Measurements from ENCODE around the gene CALCR. TPM values are rescaled to one million over a fixed set of nuclear protein-coding genes. Genes with fewer than 3 reads are reported as not detected.
A peak's percentile ranks its signal among the peaks of the same experiment; 100 is the strongest.

The CALCR gene
- total RNA-seq, 2 experiments from 2014 or later, result not detected

DNA sequence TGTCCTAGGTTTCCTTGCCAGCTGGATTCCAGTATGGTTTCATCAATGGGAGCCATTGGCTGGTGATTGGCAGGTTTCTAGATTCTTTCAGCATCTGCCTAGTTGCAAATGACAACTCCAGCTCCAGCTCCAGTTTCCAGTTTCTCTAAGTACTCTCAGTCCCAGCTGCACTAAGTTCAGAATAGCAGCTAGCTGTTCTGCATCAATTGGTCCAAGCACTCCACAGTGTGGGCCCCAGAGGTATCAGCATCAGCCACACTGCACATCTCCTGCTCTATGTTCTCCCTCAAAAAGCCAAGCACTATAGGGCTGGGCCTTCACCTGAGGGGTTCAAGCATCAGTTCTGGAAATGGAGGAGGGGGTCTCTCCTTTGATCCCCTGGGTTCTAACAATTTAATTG, 198.9 kb downstream of the CALCR start:
- Histone ChIP-seq H3K4me3 (ENCODE audit: low read depth, low read length, poor library complexity, severe bottlenecking) (no peak overlapping the region), H3K36me3 (ENCODE audit: insufficient read depth, low read length) (no peaks in the 10 kb centered on the region), H3K4me1 (ENCODE audit: insufficient read depth, low read length, poor library complexity, severe bottlenecking) (peaks cover 29% of the 10 kb centered on the region), H3K79me2 (ENCODE audit: insufficient read depth, low read depth, low read length) (no peaks in the 10 kb centered on the region), H3K9me2 (ENCODE audit: insufficient read depth, low read length) (no peaks in the 10 kb centered on the region), H3K9me3 (ENCODE audit: low read length) (0 out of 2 replicates have a peak, but pooled peaks cover 5% of the 10 kb centered on the region), H4K20me1 (ENCODE audit: insufficient read depth, low read length) (no peaks in the 10 kb centered on the region), H2AFZ (ENCODE audit: low read length) (no peak overlapping the region), H3K4me2 (ENCODE audit: low read length) (no peak overlapping the region), H3K27ac (ENCODE audit: low read depth, low read length, poor library complexity, severe bottlenecking) (no peak overlapping the region)
- intact Hi-C loops (cut with micrococcal nuclease; ENCODE audit: unreplicated experiment), result loop anchor here (2.0 to 5.0 kb wide), 2 partner anchors 129 to 143 kb away; partner anchors contain the start of gene VPS50
- TF ChIP-seq EZH2phosphoT487 (IDR thresholded peaks at IDR 0.05; ENCODE audit: borderline replicate concordance, low read depth, low read length) (no peak), CTCF (conservative IDR thresholded peaks at IDR 0.05; ENCODE audit: low read length) (no peak)
- BruUV-seq (replicated peaks), result no TSS peak
- CTCF ChIA-PET (ENCODE audit: unreplicated experiment), result no interaction called here
- POLR2A ChIA-PET, result interaction anchor here (1.2 kb wide), 1 partner anchor 42 kb away, joined by 3 read pairs; no protein-coding TSS in a partner anchor
- DNase-seq (ENCODE audit: low spot score), result peak; percentile 43

Small RNA genes within 50 kb of the gene (microRNA-seq; reads per million reads assigned to microRNA genes)
- gene MIR489 (ENCODE audit: borderline replicate concordance) (not detected), gene MIR653 (ENCODE audit: borderline replicate concordance) (not detected)

Small RNA genes within 50 kb of the gene (small RNA-seq; reads per million reads assigned to genes)
- gene MIR489 (not detected), gene MIR653 (not detected)
